ENCODE measurements around the gene RAP1GAP. TPM values are rescaled to one million over a fixed set of nuclear protein-coding genes. Genes with fewer than 3 reads are reported as not detected.

RAP1GAP gene
- total and polyA plus RNA-seq, 4 donors = 5.6 to 64.7 (median 28.0) TPM

GRCh38 chr1:21659924-21660326 is 9.2 kb downstream of the RAP1GAP start:
- Histone ChIP-seq H3K27ac (ENCODE audit: low read depth in 1 of 2, low read length in 1 of 2) (no peak overlapping the region), H3K27me3 (ENCODE audit: control insufficient read depth in 3 of 3, insufficient read depth in 3 of 3, low read length in 2 of 3) (peaks cover 0 to 4% (median 2%) of the 10 kb centered on the region in 3 donors), H3K4me3 (no peak overlapping the region), H3K9ac (ENCODE audit: insufficient read depth in 1 of 2, low read length in 2 of 2) (no peak overlapping the region), H3K9me3 (ENCODE audit: control insufficient read depth in 4 of 4, insufficient read depth in 3 of 4, low read length in 3 of 4) (no peaks in the 10 kb centered on the region), H3K4me1 (ENCODE audit: control insufficient read depth in 5 of 5, insufficient read depth in 5 of 5, low read length in 5 of 5) (peaks cover 0 to 7% (median 0%) of the 10 kb centered on the region in 5 donors), H3K36me3 (ENCODE audit: control insufficient read depth in 4 of 4, insufficient read depth in 4 of 4, low read length in 4 of 4) (no peaks in the 10 kb centered on the region)
- DNase-seq (no peak), ATAC-seq (ENCODE audit: insufficient read depth, low FRiP score) (no peak)
- WGBS, 2 donors = 45 to 50% methylated on average over 4 of the region's 4 CpGs
- no peak for TF ChIP-seq CTCF (IDR thresholded peaks at IDR 0.05; ENCODE audit: control extremely low read depth, extremely low read depth)

GRCh38 chr1:21659099-21659923 is 9.8 kb downstream of the RAP1GAP start:
- Histone ChIP-seq H3K36me3 (ENCODE audit: control insufficient read depth in 4 of 4, insufficient read depth in 4 of 4, low read length in 4 of 4) (no peaks in the 10 kb centered on the region), H3K27me3 (ENCODE audit: control insufficient read depth in 3 of 3, insufficient read depth in 3 of 3, low read length in 2 of 3) (peaks cover 0 to 4% (median 2%) of the 10 kb centered on the region in 3 donors), H3K4me1 (ENCODE audit: control insufficient read depth in 5 of 5, insufficient read depth in 5 of 5, low read length in 5 of 5) (peaks cover 0 to 7% (median 0%) of the 10 kb centered on the region in 5 donors), H3K27ac (ENCODE audit: low read depth in 1 of 2, low read length in 1 of 2) (no peak overlapping the region), H3K9me3 (ENCODE audit: control insufficient read depth in 4 of 4, insufficient read depth in 3 of 4, low read length in 3 of 4) (no peaks in the 10 kb centered on the region), H3K9ac (ENCODE audit: insufficient read depth in 1 of 2, low read length in 2 of 2) (no peak overlapping the region), H3K4me3 (no peak overlapping the region)
- ATAC-seq (ENCODE audit: insufficient read depth, low FRiP score) (peak; percentile 91), DNase-seq (peak; percentile 74 to 86 (median 80))
- 2% methylated on average over 60 to 64 of the region's 64 CpGs for WGBS, 2 donors
- peak; percentile 97 for TF ChIP-seq CTCF (IDR thresholded peaks at IDR 0.05; ENCODE audit: control extremely low read depth, extremely low read depth)

GRCh38 chr1:21657456-21658190 is 11.5 kb downstream of the RAP1GAP start:
- peaks cover 0 to 11% (median 0%) of the 10 kb centered on the region in 5 donors for H3K4me1 ChIP-seq (ENCODE audit: control insufficient read depth in 5 of 5, insufficient read depth in 5 of 5, low read length in 5 of 5)
- WGBS, 2 donors = 62% methylated on average over 10 of the region's 10 CpGs
- TF ChIP-seq CTCF (IDR thresholded peaks at IDR 0.05; ENCODE audit: control extremely low read depth, extremely low read depth) = no peak
- ATAC-seq (ENCODE audit: insufficient read depth, low FRiP score) (no peak), DNase-seq (no peak)
- no peak overlapping the region for H3K27ac ChIP-seq (ENCODE audit: low read depth in 1 of 2, low read length in 1 of 2)
- peaks cover 0 to 2% (median under 1%) of the 10 kb centered on the region in 3 donors for H3K27me3 ChIP-seq (ENCODE audit: control insufficient read depth in 3 of 3, insufficient read depth in 3 of 3, low read length in 2 of 3)
- H3K9ac ChIP-seq (ENCODE audit: insufficient read depth in 1 of 2, low read length in 2 of 2) = no peak overlapping the region
- H3K36me3 ChIP-seq (ENCODE audit: control insufficient read depth in 4 of 4, insufficient read depth in 4 of 4, low read length in 4 of 4) = no peaks in the 10 kb centered on the region
- no peak overlapping the region for H3K4me3 ChIP-seq
- H3K9me3 ChIP-seq (ENCODE audit: control insufficient read depth in 4 of 4, insufficient read depth in 3 of 4, low read length in 3 of 4) = no peaks in the 10 kb centered on the region
